ENCODE results near the gene PKN2.

- TF ChIP-seq, protein P1, sequence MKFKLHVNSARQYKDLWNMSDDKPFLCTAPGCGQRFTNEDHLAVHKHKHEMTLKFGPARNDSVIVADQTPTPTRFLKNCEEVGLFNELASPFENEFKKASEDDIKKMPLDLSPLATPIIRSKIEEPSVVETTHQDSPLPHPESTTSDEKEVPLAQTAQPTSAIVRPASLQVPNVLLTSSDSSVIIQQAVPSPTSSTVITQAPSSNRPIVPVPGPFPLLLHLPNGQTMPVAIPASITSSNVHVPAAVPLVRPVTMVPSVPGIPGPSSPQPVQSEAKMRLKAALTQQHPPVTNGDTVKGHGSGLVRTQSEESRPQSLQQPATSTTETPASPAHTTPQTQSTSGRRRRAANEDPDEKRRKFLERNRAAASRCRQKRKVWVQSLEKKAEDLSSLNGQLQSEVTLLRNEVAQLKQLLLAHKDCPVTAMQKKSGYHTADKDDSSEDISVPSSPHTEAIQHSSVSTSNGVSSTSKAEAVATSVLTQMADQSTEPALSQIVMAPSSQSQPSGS (tag by site-specific recombination; IDR thresholded peaks at IDR 0.05; ENCODE audit: low read depth): no peak
- TF ChIP-seq ZNF624 (tag by site-specific recombination; IDR thresholded peaks at IDR 0.05) (no peak), ZNF600 (tag by site-specific recombination; IDR thresholded peaks at IDR 0.05) (no peak), CTCF (tag by site-specific recombination; IDR thresholded peaks at IDR 0.05) (no peak)
Observed at GRCh38 chr1:88695781-88696180, 11.7 kb downstream of the PKN2 start.

Measured in HEK293 (cell line).